HepG2 (cell line): Measurements from ENCODE around the gene UBAP2L. TPM values are rescaled to one million over a fixed set of nuclear protein-coding genes. Genes with fewer than 3 reads are reported as not detected.

Experiments
- AGO1 ChIP-seq: fragments of 200-400 bp; formaldehyde crosslinking; IDR thresholded peaks from 2 replicates; pipeline ENCODE4 v1.6.1; 2017; ENCODE audit warnings: mild to moderate bottlenecking, low read depth, low read length, moderate library complexity; ENCODE audit not compliant: poor library complexity, severe bottlenecking
- SMAD9 ChIP-seq: sonication (generic); formaldehyde crosslinking; IDR thresholded peaks from 2 replicates; pipeline ENCODE4 v1.5.1; 2020; ENCODE audit warnings: mild to moderate bottlenecking, missing genetic modification reagents
- ZNF407 ChIP-seq: sonication (generic); formaldehyde crosslinking; IDR thresholded peaks from one replicate; pipeline ENCODE4 v1.5.1; 2020; ENCODE audit warnings: mild to moderate bottlenecking, missing genetic modification reagents; ENCODE audit errors: not compliant biosample characterization
- ZNF549 ChIP-seq: sonication (generic); formaldehyde crosslinking; IDR thresholded peaks from 2 replicates; pipeline ENCODE4 v1.5.0; 2020; ENCODE audit warnings: missing genetic modification reagents
- polyA plus RNA-seq, 8 experiments: library from polyadenylated mRNA; depleted of rRNA in 3 of 8; stranded (reverse) in 7 of 8; unstranded in 1 of 8; fragments of >200 nt; fragmentation: Illumina TruSeq in 4 of 8; extraction: Trizol in 4 of 8; gene quantifications; 2 replicates each; pipeline versions ENCODE4 v1.2.1 to v1.2.3, GENCODE V29; 2011 to 2016; ENCODE audit warnings: low read depth in 4 of 8, missing spikeins in 1 of 8, mixed read lengths in 1 of 8; ENCODE audit not compliant: insufficient read depth in 1 of 8
- total RNA-seq, 5 experiments: library from RNA; depleted of rRNA; stranded (reverse); fragments of >200 nt; fragmentation: Illumina TruSeq; extraction: Trizol; gene quantifications; 2 replicates each; pipeline ENCODE4 v1.2.3, GENCODE V29; 2016; ENCODE audit warnings: low read depth in 1 of 5
- TF ChIP-seq, protein P1 (sequence below): sonication (generic); formaldehyde crosslinking; conservative IDR thresholded peaks from 2 replicates; pipeline ENCODE4 v1.8.0; 2022; ENCODE audit warnings: low read depth, missing genetic modification reagents

Gene UBAP2L
- total and polyA plus RNA-seq, 2 of the 13 experiments (the other 11 are each of a cell fraction or from before 2014, with no cell fraction given), result 74.2 to 159 TPM

GRCh38 chr1:154253671-154254070 is 32.9 kb downstream of the UBAP2L start (continued):
- no peak for TF ChIP-seq ZNF407
- TF ChIP-seq, protein P1, sequence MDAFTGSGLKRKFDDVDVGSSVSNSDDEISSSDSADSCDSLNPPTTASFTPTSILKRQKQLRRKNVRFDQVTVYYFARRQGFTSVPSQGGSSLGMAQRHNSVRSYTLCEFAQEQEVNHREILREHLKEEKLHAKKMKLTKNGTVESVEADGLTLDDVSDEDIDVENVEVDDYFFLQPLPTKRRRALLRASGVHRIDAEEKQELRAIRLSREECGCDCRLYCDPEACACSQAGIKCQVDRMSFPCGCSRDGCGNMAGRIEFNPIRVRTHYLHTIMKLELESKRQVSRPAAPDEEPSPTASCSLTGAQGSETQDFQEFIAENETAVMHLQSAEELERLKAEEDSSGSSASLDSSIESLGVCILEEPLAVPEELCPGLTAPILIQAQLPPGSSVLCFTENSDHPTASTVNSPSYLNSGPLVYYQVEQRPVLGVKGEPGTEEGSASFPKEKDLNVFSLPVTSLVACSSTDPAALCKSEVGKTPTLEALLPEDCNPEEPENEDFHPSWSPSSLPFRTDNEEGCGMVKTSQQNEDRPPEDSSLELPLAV (CRISPR knock-in tag), result no peak
- no peak for TF ChIP-seq ZNF549 (CRISPR knock-in tag)
- TF ChIP-seq AGO1, result no peak
- TF ChIP-seq SMAD9, result no peak
- TF ChIP-seq, all 625 proteins: peak for 0
